Stimulated activated effector memory CD8-positive, alpha-beta T cell treated with anti-CD3 and anti-CD28 coated beads, Interleukin-12 subunit alpha, Interleukin-12 subunit beta, amount 100 ng/mL, for 72 hours (primary cell): ENCODE measurements around the gene SLC25A48.
A peak's percentile ranks its signal among the peaks of the same experiment; 100 is the strongest.

ENCODE experiments used
- ATAC-seq: fragments of 150-1000 bp; cut with Tn5 transposase; 2 replicates; pipeline ENCODE4 v1.10.0; 2021
- DNase-seq, 2 donors: peaks; one replicate each; pipeline ENCODE4 v3.0.0; 2021 to 2022; ENCODE audit warnings: low spot score in 2 of 2
- H3K27ac Mint-ChIP-seq: one replicate; pipeline ENCODE4 v1.8.0; 2022; ENCODE audit warnings: mild to moderate bottlenecking, mixed read lengths
- H3K36me3 Mint-ChIP-seq: one replicate; pipeline ENCODE4 v1.8.0; 2022; ENCODE audit warnings: mild to moderate bottlenecking, mixed read lengths
- H3K4me1 Mint-ChIP-seq: one replicate; pipeline ENCODE4 v1.8.0; 2022; ENCODE audit warnings: mixed read lengths
- H3K4me3 Mint-ChIP-seq: one replicate; pipeline ENCODE4 v1.8.0; 2022; ENCODE audit warnings: mild to moderate bottlenecking, mixed read lengths
- H3K9me3 Mint-ChIP-seq: one replicate; pipeline ENCODE4 v1.8.0; 2022; ENCODE audit warnings: mixed read lengths

Gene SLC25A48

GRCh38 chr5:135880801-135881200 lies 46.3 kb downstream of the SLC25A48 start:
- DNase-seq: no peak
- no peak for ATAC-seq
- no peaks in the 10 kb centered on the region for H3K9me3 Mint-ChIP-seq
- no peak overlapping the region for H3K4me3 Mint-ChIP-seq
- H3K4me1 Mint-ChIP-seq: no peaks in the 10 kb centered on the region
- H3K36me3 Mint-ChIP-seq: no peaks in the 10 kb centered on the region
- H3K27ac Mint-ChIP-seq: no peak overlapping the region

GRCh38 chr5:135881244-135881643 lies 46.8 kb downstream of the SLC25A48 start:
- ATAC-seq (no peak), DNase-seq (no peak)
- no peaks in the 10 kb centered on the region for H3K4me1 Mint-ChIP-seq
- H3K4me3 Mint-ChIP-seq: no peak overlapping the region
- H3K27ac Mint-ChIP-seq: no peak overlapping the region
- no peaks in the 10 kb centered on the region for H3K9me3 Mint-ChIP-seq
- no peaks in the 10 kb centered on the region for H3K36me3 Mint-ChIP-seq

- H3K9me3 Mint-ChIP-seq: no peaks in the 10 kb centered on the region
- no peaks in the 10 kb centered on the region for H3K36me3 Mint-ChIP-seq
- DNase-seq (no peak), ATAC-seq (no peak)
- H3K27ac Mint-ChIP-seq: no peak overlapping the region
- no peak overlapping the region for H3K4me3 Mint-ChIP-seq
- H3K4me1 Mint-ChIP-seq: no peaks in the 10 kb centered on the region
Measured at GRCh38 chr5:135881819-135882218, 47.4 kb downstream of the SLC25A48 start.

- Mint-ChIP-seq H3K36me3 (no peaks in the 10 kb centered on the region), H3K27ac (no peak overlapping the region), H3K9me3 (no peaks in the 10 kb centered on the region), H3K4me3 (no peak overlapping the region), H3K4me1 (peaks cover 8% of the 10 kb centered on the region)
- no peak for ATAC-seq
- no peak for DNase-seq
Measured at GRCh38 chr5:135883026-135883425, 48.6 kb downstream of the SLC25A48 start.

GRCh38 chr5:135883441-135883840 lies 49.0 kb downstream of the SLC25A48 start:
- Mint-ChIP-seq H3K4me1 (peaks cover 9% of the 10 kb centered on the region), H3K27ac (no peak overlapping the region), H3K9me3 (no peaks in the 10 kb centered on the region), H3K36me3 (no peaks in the 10 kb centered on the region), H3K4me3 (no peak overlapping the region)
- DNase-seq (no peak), ATAC-seq (no peak)

- H3K36me3 Mint-ChIP-seq: no peaks in the 10 kb centered on the region
- DNase-seq (no peak), ATAC-seq (no peak)
- H3K4me1 Mint-ChIP-seq: peaks cover 9% of the 10 kb centered on the region
- H3K27ac Mint-ChIP-seq: no peak overlapping the region
- no peaks in the 10 kb centered on the region for H3K9me3 Mint-ChIP-seq
- H3K4me3 Mint-ChIP-seq: no peak overlapping the region
Measured at GRCh38 chr5:135885031-135885430, 50.6 kb downstream of the SLC25A48 start.

GRCh38 chr5:135886136-135886535 lies 51.7 kb downstream of the SLC25A48 start:
- peaks cover 6% of the 10 kb centered on the region for H3K36me3 Mint-ChIP-seq
- no peaks in the 10 kb centered on the region for H3K9me3 Mint-ChIP-seq
- ATAC-seq: no peak

GRCh38 chr5:135887447-135887864 lies 53.0 kb downstream of the SLC25A48 start:
- DNase-seq (peak; percentile 47 to 81), ATAC-seq (peak; percentile 76)
- H3K4me1 Mint-ChIP-seq: peaks cover 24% of the 10 kb centered on the region
- H3K27ac Mint-ChIP-seq: peak overlapping the region; percentile 50
- no peaks in the 10 kb centered on the region for H3K9me3 Mint-ChIP-seq
- peaks cover 7% of the 10 kb centered on the region for H3K36me3 Mint-ChIP-seq
- no peak overlapping the region for H3K4me3 Mint-ChIP-seq

More at GRCh38 chr5:135886136-135886535, 51.7 kb downstream of the SLC25A48 start:
- no peak overlapping the region for H3K4me3 Mint-ChIP-seq
- H3K4me1 Mint-ChIP-seq: peaks cover 14% of the 10 kb centered on the region
- H3K27ac Mint-ChIP-seq: no peak overlapping the region
- DNase-seq: no peak

GRCh38 chr5:135887881-135888614 lies 53.6 kb downstream of the SLC25A48 start:
- no peak for ATAC-seq
- Mint-ChIP-seq H3K4me1 (peaks cover 24% of the 10 kb centered on the region), H3K9me3 (no peaks in the 10 kb centered on the region), H3K27ac (peak overlapping the region; percentile 50), H3K36me3 (peaks cover 7% of the 10 kb centered on the region), H3K4me3 (no peak overlapping the region)
- DNase-seq: no peak

GRCh38 chr5:135890296-135890695 lies 55.8 kb downstream of the SLC25A48 start:
- Mint-ChIP-seq H3K36me3 (peaks cover 7% of the 10 kb centered on the region), H3K9me3 (no peaks in the 10 kb centered on the region), H3K4me3 (no peak overlapping the region), H3K4me1 (peaks cover 28% of the 10 kb centered on the region), H3K27ac (no peak overlapping the region)
- DNase-seq (no peak), ATAC-seq (no peak)

- Mint-ChIP-seq H3K4me3 (no peak overlapping the region), H3K36me3 (peaks cover 7% of the 10 kb centered on the region), H3K4me1 (peaks cover 33% of the 10 kb centered on the region), H3K27ac (peak overlapping the region; percentile 67), H3K9me3 (no peaks in the 10 kb centered on the region)
- DNase-seq (peak; percentile 42 to 88), ATAC-seq (peak; percentile 94)
Measured at GRCh38 chr5:135890867-135891266, 56.4 kb downstream of the SLC25A48 start.

- H3K27ac Mint-ChIP-seq: peak overlapping the region; percentile 67
- peaks cover 37% of the 10 kb centered on the region for H3K4me1 Mint-ChIP-seq
- H3K9me3 Mint-ChIP-seq: no peaks in the 10 kb centered on the region
- peaks cover 7% of the 10 kb centered on the region for H3K36me3 Mint-ChIP-seq
- no peak overlapping the region for H3K4me3 Mint-ChIP-seq
- ATAC-seq (no peak), DNase-seq (no peak)
Measured at GRCh38 chr5:135891268-135891667, 56.8 kb downstream of the SLC25A48 start.

- Mint-ChIP-seq H3K4me3 (no peak overlapping the region), H3K27ac (no peak overlapping the region), H3K36me3 (peaks cover 7% of the 10 kb centered on the region), H3K4me1 (peaks cover 38% of the 10 kb centered on the region), H3K9me3 (no peaks in the 10 kb centered on the region)
- ATAC-seq (no peak), DNase-seq (no peak)
Measured at GRCh38 chr5:135891791-135892190, 57.3 kb downstream of the SLC25A48 start.

GRCh38 chr5:135894276-135894675 lies 59.8 kb downstream of the SLC25A48 start:
- peaks cover 7% of the 10 kb centered on the region for H3K36me3 Mint-ChIP-seq
- H3K27ac Mint-ChIP-seq: no peak overlapping the region
- no peaks in the 10 kb centered on the region for H3K9me3 Mint-ChIP-seq
- no peak overlapping the region for H3K4me3 Mint-ChIP-seq
- DNase-seq (no peak), ATAC-seq (no peak)
- H3K4me1 Mint-ChIP-seq: peaks cover 30% of the 10 kb centered on the region

GRCh38 chr5:135894789-135895188 lies 60.3 kb downstream of the SLC25A48 start:
- no peak for DNase-seq
- Mint-ChIP-seq H3K4me3 (no peak overlapping the region), H3K4me1 (peaks cover 30% of the 10 kb centered on the region), H3K27ac (no peak overlapping the region), H3K9me3 (no peaks in the 10 kb centered on the region), H3K36me3 (peaks cover 7% of the 10 kb centered on the region)
- no peak for ATAC-seq

GRCh38 chr5:135895474-135896006 lies 61.1 kb downstream of the SLC25A48 start, which contains the start of gene IL9:
IL9 (minus strand) TSS chr5:135895841; CDS start chr5:135895816, 25 bp downstream.
- Mint-ChIP-seq H3K4me3 (peak within 1 kb of the TSS; percentile 45), H3K36me3 (peaks cover 6% of the 10 kb centered on the region), H3K9me3 (no peaks in the 10 kb centered on the region), H3K4me1 (peaks cover 30% of the 10 kb centered on the region), H3K27ac (no peak within 1 kb of the TSS)
- no peak for DNase-seq
- peak; percentile 40 for ATAC-seq
